ENCODE data around the gene EVX2.

The EVX2 gene

DNA sequence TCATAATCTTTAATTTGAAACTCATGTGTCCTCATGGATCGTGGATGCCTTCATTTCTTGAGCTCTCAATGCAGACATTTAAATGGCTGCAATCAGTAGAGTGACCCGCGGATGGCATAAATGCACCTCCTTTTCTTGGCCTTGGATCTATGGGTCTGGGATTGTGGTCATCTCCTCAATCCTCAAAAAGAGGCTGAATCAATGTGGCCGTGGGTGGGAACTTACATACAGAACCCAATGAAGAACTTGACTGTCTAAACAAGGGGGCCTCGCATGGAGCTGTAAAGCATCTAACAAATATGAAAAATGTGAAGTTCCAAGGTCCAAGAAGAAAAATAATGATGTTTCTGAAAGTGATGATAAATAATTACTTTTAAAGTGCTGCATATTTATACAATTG is 11.7 kb upstream of the EVX2 start:
- DNase-seq, result no peak

GRCh38 chr2:176094349-176094748 is 10.6 kb upstream of the EVX2 start:
- no peak for DNase-seq

GRCh38 chr2:176093898-176094249 is 10.1 kb upstream of the EVX2 start:
- DNase-seq, result no peak

- peak in 1 of 2 experiments; percentile 46 for DNase-seq
Observed at GRCh38 chr2:176093145-176093897, 9.6 kb upstream of the EVX2 start.

DNA sequence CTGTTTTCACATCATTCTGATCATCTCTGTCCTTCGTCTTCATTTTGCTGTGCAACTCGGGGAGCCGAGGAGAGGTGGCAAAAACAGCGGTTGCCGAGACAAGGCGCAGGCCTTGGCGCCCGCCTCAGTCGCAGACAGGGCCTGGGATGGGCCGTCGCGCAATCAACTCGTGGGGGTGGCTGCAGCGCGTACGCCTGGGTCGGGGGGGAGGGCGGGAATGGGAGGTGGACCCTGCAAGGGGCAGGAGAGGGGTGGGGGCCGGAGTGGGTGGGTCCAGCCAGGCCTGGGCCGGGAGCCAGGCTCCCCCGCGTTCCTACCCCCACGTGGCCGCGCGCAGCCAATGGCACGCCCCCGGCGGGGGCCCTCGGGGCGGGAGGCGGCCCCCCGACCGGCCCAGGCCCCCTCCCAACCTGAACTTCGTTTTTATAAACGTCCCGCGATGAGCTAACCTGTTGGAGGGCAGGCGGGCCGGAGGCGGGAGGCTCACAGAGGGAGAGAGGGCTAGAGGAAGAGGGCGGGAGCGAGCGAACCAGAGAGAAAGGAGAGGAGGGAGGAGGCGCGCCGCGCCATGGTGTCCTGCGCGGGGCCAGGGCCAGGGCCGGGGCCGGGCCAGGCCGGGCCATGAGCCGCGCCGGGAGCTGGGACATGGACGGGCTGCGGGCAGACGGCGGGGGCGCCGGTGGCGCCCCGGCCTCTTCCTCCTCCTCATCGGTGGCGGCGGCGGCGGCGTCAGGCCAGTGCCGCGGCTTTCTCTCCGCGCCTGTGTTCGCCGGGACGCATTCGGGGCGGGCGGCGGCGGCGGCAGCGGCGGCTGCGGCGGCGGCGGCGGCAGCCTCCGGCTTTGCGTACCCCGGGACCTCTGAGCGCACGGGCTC is 8.7 kb upstream of the EVX2 start, which contains the start of gene HOXD13:
Gene HOXD13 (plus strand): TSS at position 452 of the 875 bp plus-strand sequence. CDS start 170 bp downstream, at position 622.
- DNase-seq, result peak; percentile 50 to 84

- DNase-seq, result no peak
Observed at GRCh38 chr2:176091329-176092258, 7.8 kb upstream of the EVX2 start.

DNA sequence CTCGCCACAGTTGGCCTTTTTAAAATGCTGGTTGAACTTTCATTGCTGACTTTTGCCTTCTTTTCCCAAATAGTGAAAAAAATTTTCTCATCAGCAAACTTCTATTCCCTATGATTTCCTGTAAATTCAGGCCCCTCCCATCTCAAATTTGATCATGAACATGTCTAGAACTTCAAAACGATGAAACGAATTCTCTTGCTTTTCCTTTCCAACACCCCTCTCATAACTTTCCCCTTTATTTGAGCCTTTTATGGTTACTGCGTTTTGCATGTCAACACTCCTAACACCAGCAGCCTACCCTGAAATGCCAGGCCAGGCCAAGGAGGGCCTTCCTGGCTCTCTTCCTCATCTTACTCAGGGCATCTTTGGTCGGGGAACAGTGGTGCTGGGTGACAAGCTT is 7.1 kb upstream of the EVX2 start:
- no peak for DNase-seq

DNA sequence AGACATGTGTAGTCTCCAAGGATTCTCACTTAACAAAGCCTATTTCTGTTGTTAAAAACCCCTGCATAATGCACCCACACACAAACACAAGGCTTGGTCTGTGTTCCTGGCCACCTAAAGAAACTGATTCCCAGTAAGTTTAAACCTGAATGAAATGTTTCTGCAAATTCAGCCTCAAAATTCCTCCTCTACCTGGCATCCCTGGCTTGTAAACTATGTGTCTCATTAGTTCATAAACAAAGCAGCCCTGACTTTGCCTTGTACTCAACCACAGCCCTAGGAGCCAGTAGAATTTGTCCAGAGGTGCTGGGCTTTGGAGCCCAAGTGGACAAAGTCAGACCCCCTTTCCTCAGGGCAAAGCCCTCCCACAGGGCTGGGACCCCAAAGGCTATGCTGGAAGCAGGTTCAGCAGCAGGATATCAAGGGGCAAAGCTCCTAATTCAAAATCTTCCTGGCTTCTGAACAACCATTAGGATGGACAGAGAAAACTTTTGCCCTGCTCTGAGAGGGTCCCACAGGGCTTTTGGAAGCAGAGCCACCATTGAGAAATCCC is 6.2 kb upstream of the EVX2 start:
- DNase-seq, result no peak

GRCh38 chr2:176088937-176089842 is 5.4 kb upstream of the EVX2 start:
- DNase-seq, result no peak

DNA sequence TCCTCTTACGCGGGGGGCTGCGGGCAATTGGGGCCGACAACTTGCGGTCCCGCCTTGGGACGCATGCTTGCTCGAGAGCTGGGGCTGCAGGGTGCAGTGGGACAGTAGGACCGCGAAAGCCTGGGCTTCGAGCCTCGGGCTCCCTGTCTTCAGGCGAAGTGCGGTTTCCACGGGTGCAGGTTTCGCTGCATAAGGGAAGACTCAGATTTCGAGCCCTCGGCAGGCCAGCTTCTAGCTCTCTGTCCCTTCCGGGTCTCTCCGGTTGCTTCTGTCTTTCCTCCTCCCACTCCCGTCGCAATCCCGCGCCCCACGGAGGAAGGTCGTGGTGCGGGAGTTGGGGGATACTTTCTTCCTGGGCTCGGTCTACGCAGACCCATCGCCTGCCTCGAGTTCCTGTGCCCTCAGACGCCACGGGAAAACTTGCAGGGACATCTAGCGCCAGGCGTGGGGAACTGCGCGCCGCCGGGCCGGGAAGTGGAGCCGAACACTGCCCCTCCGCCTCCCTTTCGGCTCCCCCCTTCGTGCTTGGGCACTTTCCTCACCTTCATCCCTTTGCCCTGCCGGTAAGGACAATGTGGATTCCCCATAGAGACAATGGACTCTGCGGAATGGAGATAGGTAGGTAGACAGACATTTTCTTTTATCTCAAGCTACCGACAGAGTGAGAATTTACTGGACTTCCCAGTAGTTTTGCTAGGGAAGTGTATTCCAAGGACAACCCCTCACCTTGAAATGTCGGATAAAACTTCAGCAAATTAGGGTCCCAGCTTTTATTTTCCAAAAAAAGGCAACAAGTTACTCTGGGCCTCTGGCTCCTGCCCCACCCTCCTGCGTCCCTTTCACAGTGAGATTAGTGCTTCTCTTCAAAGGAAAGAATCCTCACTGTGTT is 4.5 kb upstream of the EVX2 start:
- DNase-seq, result peak; percentile 48 to 87

- no peak for DNase-seq
Observed at GRCh38 chr2:176087330-176088047, 3.7 kb upstream of the EVX2 start.

- peak; percentile 58 to 88 for DNase-seq
Observed at GRCh38 chr2:176085861-176086771, 2.4 kb upstream of the EVX2 start.

DNA sequence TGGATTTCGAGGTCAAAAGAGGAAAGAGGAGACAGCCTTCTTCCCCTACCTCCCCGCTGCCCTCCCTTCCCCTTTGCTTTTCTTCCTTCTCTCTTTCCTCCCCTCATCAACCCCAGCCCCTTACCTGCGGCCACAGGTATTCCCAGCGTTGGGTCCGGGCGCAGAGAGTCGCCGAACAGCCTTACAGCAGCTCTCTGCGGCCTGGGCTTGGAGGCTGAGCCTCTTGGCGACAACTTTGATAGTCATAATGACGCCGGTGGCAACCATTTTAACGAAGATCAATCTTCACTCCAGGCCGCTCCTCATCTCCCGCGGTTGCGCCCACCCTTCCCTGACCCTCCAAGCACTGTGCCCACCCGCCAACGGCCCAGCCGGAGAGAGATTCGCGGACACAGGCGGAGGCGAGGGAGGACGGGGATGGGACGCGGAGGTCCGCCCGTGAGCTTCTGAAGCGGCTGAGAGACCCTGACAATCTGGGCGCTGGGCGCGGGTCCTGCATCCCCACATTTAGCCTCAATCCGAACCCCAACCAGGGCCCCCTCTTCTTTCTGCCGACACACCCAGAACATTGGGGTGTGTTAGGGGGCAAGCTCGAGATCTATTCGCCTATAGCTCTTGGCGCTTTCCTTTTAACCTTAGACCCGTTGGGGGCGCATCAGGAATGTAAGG is 1.5 kb upstream of the EVX2 start:
- DNase-seq, result peak in 1 of 2 experiments; percentile 79

DNA sequence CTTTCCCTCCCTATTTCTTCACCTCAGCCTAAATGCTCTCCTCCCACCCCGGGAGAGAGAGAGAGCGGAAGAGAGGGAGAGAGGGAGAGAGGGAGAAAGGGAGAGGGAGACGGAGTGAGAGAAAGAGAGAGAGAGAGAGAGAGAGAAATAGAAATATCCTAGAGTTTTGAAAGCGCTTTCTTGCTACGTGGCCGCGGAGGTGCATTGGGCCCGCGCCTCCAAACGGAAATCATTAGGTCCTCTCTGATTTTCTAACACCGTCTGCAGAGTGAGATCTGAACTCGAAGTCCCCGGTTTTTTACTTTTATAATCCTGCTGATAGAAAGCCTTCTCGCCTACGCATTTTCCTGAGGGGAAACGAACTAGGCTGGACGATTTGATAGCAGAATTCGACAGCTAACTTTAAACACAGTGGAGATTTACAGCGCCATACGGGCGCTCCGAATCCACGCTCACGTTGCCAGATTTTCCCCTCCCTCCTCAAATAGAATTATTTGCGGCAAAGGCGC is 903 bp upstream of the EVX2 start:
- DNase-seq, result peak in 1 of 2 experiments; percentile 51

DNA sequence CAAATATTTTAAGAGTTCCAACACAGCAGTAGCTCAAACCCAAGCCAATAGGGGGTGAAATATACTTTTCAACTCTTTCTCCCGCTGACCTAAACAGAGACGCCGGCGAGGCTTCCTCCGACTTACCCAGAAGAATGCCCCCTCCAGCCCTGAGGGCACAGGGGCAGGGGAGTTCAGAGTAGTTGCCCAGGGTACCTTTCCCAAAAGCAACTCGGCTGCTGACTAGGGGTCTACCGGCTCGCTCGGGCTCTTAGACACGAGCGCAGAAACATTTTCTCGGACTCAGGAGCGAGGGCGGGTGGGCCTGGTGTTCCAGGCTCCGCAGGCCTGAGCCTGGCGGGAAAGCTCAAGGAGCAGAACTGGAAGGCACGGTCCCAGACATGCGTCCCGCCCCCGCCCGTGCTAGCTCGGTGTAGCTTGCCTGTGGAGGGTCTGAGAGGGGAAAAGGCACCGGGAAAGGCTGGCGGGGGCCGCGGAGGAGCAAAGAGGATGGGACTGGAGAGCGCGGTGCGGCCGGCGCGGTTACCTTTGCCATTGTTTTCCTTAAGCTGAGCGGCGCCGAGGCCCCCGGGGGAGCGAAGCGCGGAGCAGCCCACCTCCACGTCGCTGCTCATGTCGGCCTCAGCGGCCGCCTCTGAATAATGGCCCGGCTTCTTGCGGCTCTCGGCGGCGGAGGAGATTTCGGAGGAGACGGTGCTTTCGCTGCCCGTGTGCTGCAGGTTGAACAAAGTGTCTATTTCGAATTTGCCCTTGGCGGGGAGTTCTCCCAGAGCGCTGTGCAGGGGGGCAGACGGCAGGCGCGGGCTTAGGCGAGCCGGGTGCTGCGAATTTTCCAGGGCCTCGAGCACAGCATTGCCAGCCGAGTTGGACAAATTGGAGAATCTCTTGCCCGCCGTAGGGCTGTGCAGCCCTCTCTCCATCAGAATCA is 674 bp downstream of the EVX2 start:
- DNase-seq, result no peak

DNA sequence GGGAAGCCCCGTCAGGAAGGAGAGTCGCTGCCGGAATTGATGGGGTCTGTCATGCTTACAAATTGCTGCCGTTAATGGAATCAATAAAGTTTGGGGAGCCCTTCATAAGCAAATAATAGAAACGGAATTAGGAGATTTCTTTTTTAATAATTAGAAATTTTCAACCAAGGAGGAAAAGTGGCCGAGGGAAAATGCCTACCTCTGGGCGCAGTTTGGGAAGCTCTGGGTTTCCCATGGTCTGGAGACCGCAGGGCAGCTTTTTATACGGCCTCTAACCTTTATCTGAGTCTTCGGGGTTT is 1.3 kb downstream of the EVX2 start:
- no peak for DNase-seq
